Stimulated activated CD8-positive, alpha-beta memory T cell treated with anti-CD3 and anti-CD28 coated beads, Interleukin-7, amount 100 ng/mL, for 4 hours (primary cell): ENCODE data around the gene CPNE1.

ENCODE experiments used
- DNase-seq, 2 donors: peaks; one replicate each; pipeline ENCODE4 v3.0.0-alpha.2; 2020; ENCODE audit warnings: low read depth in 2 of 2

The CPNE1 gene

GRCh38 chr20:35600176-35600992 is 64.3 kb downstream of the CPNE1 start:
- no peak for DNase-seq

GRCh38 chr20:35599776-35600120 is 65.0 kb downstream of the CPNE1 start:
- no peak for DNase-seq

DNA sequence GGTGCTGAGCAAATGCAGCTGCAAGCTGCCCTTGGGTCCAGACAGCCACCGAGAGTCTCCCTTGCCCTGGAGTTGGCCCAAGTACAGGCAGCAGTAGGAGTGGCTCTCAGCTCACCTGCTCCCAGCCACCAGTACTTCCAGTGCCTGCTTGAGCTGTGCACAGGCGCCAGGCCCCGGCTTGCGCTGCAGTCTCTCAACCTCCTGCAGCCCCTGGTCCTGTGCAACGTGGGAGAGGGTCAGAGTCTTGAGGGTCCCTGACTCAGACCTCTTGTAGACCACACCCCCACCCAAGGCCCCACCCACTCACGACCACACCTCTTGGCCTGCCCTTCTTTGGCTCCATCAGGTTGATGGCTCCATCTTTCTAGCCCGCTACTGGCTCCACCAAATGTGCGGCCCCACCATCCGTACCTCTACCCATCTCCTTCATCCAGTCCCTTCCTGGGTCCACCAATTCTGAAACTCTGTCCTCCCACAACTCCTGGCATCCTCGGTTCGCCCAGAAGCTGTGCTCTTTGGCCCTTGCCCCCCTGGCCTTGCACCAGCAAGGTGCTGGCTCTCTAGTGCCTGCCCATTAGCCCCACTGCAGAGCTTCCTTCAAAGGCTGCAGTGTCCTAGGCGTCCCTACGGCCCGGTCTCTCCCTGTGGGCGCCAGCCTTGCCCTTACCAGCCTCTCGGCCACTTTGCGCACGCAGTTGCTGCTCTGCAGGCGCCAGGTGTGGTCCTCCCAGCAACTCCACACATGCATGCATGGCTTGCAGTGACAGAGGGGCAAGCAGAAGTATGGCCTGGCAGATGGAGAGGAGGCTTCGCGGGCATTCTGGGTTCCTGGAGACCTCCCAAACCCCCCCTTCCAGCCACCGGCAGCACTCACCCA is 65.6 kb downstream of the CPNE1 start:
- no peak for DNase-seq

DNA sequence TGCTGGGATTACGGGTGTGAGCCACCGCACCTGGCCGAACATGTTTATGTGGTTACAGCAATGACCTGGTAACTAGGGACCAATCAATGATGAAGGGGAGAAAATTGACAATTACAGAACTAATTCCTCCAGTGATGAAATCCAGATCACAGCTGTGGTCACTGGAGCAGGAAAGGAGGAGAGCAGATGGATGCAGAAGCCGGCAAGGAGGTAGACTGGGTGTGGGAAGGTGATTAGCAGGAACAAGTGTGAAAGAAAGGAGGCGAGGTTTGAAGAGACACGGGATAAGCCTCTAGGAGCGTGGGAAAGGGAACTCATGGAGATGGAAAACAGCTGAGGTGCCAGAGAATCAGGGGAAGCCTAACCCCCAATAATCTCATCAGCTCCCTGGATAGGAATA is 66.2 kb downstream of the CPNE1 start:
- no peak for DNase-seq

- no peak for DNase-seq
Observed at GRCh38 chr20:35597186-35597585, 67.5 kb downstream of the CPNE1 start.

DNA sequence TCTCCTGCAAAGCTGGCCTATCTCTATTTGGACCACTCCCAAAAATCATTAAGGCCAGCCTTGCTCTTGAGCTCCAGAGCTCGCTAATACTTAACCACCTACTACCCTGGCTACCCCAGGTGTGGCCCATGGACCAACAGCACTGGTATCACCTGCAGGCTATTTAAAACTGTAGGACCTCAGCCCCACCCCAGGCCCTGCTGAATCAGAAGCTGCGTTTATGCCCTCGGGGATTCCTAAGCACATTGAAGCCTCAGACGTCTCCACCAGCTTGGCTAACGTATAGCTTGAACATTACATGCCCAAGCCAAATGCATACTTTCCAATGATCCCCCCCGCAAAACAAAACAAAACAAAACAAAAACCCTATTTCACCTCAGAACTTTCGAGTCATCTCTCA is 68.8 kb downstream of the CPNE1 start:
- DNase-seq, result no peak

DNA sequence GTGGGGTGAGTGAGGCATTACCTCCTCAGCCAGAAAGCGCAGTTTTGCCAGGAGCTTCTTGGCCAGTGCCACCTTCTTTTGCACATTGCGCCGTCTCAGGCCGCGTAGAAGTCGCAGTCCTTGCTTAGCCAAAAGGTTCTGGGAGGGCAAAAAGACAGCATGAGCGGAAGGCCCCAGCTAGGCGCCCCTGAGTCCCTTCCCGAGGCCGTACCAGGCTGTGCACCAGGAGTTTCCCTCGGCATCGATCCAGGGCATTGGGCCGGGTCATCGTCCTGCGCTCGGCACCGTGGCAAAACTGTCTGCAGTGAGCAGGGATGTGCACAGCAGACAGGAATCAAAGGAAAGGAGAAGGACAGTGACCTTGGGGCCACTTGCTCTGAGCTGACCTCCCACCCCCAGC is 69.2 kb downstream of the CPNE1 start:
- DNase-seq, result no peak

- no peak for DNase-seq
Observed at GRCh38 chr20:35592339-35592974, 72.2 kb downstream of the CPNE1 start.

DNA sequence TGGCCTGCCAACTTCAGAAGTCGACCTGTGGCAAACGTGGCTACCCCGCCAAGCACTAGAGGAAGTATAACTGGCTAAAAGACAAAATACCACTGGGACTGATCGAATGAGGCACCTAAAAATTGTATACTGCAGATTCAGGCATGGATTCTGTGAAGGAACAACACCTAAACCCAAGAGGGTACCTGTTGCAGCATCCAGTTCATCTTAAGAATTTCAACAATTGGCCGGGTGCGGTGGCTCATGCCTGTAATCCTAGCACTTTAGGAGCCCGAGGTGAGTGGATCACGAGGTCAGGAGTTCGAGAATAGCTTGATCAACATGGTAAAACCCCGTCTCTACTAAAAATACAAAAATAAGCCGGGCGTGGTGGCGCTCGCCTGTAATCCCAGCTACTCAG is 76.3 kb downstream of the CPNE1 start:
- DNase-seq, result no peak

- no peak for DNase-seq
Observed at GRCh38 chr20:35587436-35587835, 77.3 kb downstream of the CPNE1 start.

GRCh38 chr20:35586751-35587425 is 77.8 kb downstream of the CPNE1 start:
- DNase-seq, result no peak

DNA sequence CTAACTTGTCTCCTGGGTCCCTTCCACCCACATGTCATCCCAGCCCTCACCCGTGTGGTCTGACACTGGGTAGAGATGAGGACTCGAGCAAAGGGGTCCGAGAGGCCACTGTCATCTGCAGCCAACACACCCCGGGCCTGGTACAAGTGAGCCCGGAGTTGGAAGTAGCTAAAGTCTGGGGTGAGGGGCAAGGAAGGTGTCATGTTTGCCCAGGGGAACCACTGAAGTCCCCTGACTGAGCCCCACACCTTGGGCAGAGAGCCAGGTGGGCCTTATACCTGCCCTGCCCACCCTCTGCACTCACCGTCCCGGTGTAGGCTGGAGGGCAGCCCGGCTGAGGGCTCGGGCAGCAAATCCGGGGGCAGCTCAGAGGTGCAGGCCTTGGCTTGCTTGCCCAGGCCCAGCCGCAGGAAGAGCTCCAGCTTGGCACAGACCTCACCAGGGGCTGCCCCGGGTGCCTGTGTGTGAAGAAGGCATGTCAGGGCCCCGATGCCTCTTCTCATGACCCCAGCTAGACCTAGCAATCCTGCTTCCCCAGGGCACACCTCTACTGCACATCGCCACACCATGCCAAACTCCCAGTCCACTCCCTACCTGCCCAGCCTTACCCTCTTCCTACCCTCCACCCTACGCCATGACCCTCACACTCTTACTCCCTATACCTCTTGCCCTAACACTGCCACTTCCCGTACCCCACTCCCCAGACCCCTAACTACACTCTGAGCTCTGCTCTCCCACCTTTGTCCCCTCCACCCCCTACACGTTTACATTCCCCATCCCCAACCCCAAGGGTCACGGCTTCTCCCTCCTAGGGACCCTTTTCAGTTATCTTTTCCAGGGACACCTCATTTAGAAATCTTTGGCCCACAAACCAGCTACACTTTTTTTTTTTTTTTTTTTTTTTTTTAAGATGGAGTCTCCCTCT is 80.8 kb downstream of the CPNE1 start:
- no peak for DNase-seq

DNA sequence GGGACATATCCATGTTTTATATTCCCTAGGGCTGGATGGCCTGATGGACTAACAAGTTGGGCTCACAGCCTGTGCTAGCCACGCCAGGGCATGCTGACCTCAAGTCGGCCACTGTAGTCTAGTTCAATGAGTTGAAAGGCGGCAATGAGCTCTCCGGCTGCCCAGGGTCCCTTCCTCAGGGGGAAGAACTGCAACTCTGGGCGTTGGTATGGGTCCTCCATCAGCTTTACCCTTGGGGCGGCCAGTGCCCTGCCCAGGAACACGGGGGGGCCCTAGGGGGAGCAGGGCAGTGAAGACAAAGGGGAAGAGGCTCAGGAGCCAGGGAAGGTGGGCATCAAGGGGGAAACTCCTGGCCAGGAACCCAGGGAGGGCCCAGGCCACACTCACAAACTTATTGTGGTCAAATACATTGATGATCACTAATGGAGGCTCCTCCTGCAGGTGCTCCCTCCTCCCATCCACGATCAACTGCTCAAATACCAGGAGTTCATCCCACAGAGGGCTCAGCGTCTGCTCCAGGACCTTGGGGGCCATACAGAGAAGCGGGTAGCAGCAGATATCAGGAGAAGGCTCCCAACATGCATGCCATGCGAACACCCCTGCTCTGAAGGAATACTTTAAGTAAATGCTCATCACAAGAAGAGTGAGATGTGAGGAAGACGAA is 81.8 kb downstream of the CPNE1 start:
- DNase-seq, result no peak

DNA sequence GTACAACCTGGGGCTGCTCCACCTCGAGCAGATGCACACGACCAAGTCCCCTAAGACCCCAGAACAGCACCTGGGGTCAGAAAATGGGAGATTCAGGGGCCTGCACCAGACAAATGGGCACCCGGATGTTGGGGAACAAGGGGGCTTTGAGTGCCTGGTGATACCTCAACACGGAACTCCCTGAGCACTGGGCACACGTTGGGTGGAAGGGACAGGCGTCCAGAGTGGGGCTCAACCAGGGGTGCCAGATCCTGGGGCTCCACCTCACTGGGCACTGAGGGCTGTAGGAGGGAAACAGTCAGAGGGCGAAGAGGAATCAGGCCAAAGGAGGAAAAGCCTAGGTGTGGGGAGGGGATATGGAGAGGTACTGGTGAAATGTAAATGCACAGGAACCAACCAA is 82.6 kb downstream of the CPNE1 start:
- no peak for DNase-seq

- no peak for DNase-seq
Observed at GRCh38 chr20:35579196-35579595, 85.5 kb downstream of the CPNE1 start.

- no peak for DNase-seq
Observed at GRCh38 chr20:35578469-35578868, 86.2 kb downstream of the CPNE1 start.

DNA sequence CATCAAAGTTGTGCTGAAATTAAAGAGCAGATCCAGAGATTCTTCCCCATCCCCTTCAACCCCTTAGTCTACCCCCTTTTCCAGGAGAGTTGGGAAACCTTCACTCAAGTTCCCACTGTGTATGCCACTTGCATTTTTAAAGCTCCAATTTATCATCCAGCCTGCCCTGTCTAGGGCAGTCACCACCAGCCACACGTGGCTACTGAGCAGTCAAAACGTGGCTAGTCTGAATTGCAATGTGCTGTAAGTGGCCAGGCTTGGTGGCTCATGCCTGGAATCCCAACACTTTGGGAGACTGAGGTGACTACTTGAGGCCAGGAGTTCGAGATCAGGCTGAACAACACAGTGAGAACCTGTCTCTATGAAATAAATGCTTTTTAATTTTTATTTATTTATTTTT is 87.9 kb downstream of the CPNE1 start:
- no peak for DNase-seq
